ENCODE data around the gene CEP290. TPM values are rescaled to one million over a fixed set of nuclear protein-coding genes. Genes with fewer than 3 reads are reported as not detected.
"Not testable (repeated sequence)": the region's sequence is repeated elsewhere in the genome, so short reads cannot be mapped to it uniquely, and the experiment has no call there.

Gene CEP290
- total and polyA plus RNA-seq, 9 donors, result 6.8 to 42.7 (median 19.1) TPM

DNA sequence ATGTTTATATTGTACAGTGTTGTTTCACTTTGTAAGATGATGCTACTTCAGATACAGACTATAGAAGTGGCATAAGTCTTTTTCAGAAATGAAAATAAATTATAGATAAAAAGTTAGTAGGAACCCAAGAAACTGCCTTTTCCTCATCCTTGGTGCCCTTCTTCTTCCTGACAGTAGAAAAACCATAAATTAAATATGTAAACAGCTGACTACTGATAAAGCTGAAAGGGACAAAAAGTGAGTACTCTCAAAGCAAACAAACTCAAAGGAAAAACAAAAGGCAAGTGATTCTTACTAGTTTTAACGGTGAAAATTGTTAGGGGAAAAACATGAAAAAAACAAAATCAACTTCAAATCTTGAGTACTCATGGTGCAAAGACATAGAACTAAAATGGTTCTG, 104.1 kb downstream of the CEP290 start:
- Histone ChIP-seq H3K4me1 (ENCODE audit: insufficient read depth) (peaks cover 3% of the 10 kb centered on the region), H3K9me3 (no peaks in the 10 kb centered on the region), H3K27me3 (no peaks in the 10 kb centered on the region), H3K4me3 (no peak overlapping the region), H3K36me3 (no peaks in the 10 kb centered on the region), H3K27ac (no peak overlapping the region)
- intact Hi-C loops (cut with DNase I), result no loop called here
- TF ChIP-seq CTCF (IDR thresholded peaks at IDR 0.05) (no peak), EP300 (IDR thresholded peaks at IDR 0.05) (no peak), POLR2A (IDR thresholded peaks at IDR 0.05) (no peak)
- no peak for DNase-seq
- 48 to 76% (median 55%) methylated on average over 1 of the region's 1 CpG for WGBS, 3 donors

GRCh38 chr12:88036353-88036965, 105.4 kb downstream of the CEP290 start:
- 20 to 27% (median 24%) methylated on average over 5 of the region's 5 CpGs for WGBS, 3 donors
- Histone ChIP-seq H3K4me1 (ENCODE audit: insufficient read depth) (peaks cover 3% of the 10 kb centered on the region), H3K4me3 (peak overlapping the region; percentile 81), H3K36me3 (no peaks in the 10 kb centered on the region), H3K27ac (no peak overlapping the region), H3K9me3 (no peaks in the 10 kb centered on the region), H3K27me3 (no peaks in the 10 kb centered on the region)
- DNase-seq, result no peak
- intact Hi-C loops (cut with DNase I), result no loop called here
- TF ChIP-seq EP300 (IDR thresholded peaks at IDR 0.05), result no peak
- TF ChIP-seq POLR2A (IDR thresholded peaks at IDR 0.05), result no peak
- TF ChIP-seq CTCF (IDR thresholded peaks at IDR 0.05), result no peak

GRCh38 chr12:88035907-88036289, 106.0 kb downstream of the CEP290 start:
- Histone ChIP-seq H3K4me1 (ENCODE audit: insufficient read depth) (peaks cover 3% of the 10 kb centered on the region), H3K27ac (peak overlapping the region; percentile 9 to 62), H3K9me3 (no peaks in the 10 kb centered on the region), H3K36me3 (no peaks in the 10 kb centered on the region), H3K4me3 (peak overlapping the region; percentile 81), H3K27me3 (no peaks in the 10 kb centered on the region)
- no peak for TF ChIP-seq CTCF (IDR thresholded peaks at IDR 0.05)
- no peak for TF ChIP-seq POLR2A (IDR thresholded peaks at IDR 0.05)
- TF ChIP-seq EP300 (IDR thresholded peaks at IDR 0.05), result no peak
- intact Hi-C loops (cut with DNase I), result no loop called here
- WGBS, 3 donors, result 3 to 4% (median 4%) methylated on average over 5 of the region's 5 CpGs
- DNase-seq, result no peak

GRCh38 chr12:88035271-88035906, 106.5 kb downstream of the CEP290 start:
- DNase-seq, result peak; percentile 87 to 93 (median 90)
- H3K9me3 ChIP-seq, result no peaks in the 10 kb centered on the region
- no peaks in the 10 kb centered on the region for H3K36me3 ChIP-seq
- no peaks in the 10 kb centered on the region for H3K27me3 ChIP-seq
- TF ChIP-seq POLR2A (IDR thresholded peaks at IDR 0.05) (peak; percentile 63), CTCF (IDR thresholded peaks at IDR 0.05) (no peak)
- intact Hi-C loops (cut with DNase I), result no loop called here
- peaks cover 3% of the 10 kb centered on the region for H3K4me1 ChIP-seq (ENCODE audit: insufficient read depth)
- H3K4me3 ChIP-seq, result peak overlapping the region; percentile 81
- peak overlapping the region; percentile 9 to 62 for H3K27ac ChIP-seq
- WGBS, 3 donors, result 0 to 1% (median 0%) methylated on average over 53 to 54 of the region's 54 CpGs

GRCh38 chr12:88031161-88031560, 110.7 kb downstream of the CEP290 start:
- H3K9me3 ChIP-seq; H3K4me1 ChIP-seq (ENCODE audit: insufficient read depth); DNase-seq; H3K4me3 ChIP-seq; H3K27me3 ChIP-seq; intact Hi-C loops (cut with DNase I); H3K27ac ChIP-seq; H3K36me3 ChIP-seq: not testable (repeated sequence)
- 84 to 93% (median 86%) methylated on average over 3 of the region's 3 CpGs for WGBS, 3 donors
